Panc1 (cell line): Measurements from ENCODE around the gene KHDRBS2.

Experiments used
- SIN3A ChIP-seq: IDR thresholded peaks from 2 replicates; pipeline ENCODE4 v1.6.1; 2012; ENCODE audit warnings: low read depth, mild to moderate bottlenecking, low read length, moderate library complexity, borderline replicate concordance; ENCODE audit not compliant: insufficient read depth
- TF ChIP-seq, protein P1 (sequence below): fragments of 450-650 bp; IDR thresholded peaks from 2 replicates; pipeline ENCODE4 v1.5.1; 2017; ENCODE audit warnings: mild to moderate bottlenecking

DNA sequence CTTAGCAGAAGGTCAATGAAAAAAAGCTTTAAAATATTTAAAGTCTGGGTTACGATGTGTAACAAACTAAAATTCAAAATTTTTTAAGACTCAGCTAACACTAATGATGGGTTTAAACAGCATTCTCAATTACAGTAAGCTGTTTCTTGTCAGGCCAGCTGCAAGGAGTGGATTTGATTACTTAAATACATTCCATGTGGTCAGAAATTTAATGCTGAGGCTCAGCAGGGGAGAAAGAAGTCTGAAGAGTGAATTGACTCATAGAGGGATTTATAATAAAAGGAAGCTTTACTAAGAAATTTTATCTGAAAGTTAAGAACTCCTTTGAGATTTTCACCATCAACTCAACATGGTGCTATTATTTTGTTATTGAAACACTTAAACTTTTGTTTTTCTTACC lies 398.6 kb downstream of the KHDRBS2 start:
- TF ChIP-seq, protein P1, sequence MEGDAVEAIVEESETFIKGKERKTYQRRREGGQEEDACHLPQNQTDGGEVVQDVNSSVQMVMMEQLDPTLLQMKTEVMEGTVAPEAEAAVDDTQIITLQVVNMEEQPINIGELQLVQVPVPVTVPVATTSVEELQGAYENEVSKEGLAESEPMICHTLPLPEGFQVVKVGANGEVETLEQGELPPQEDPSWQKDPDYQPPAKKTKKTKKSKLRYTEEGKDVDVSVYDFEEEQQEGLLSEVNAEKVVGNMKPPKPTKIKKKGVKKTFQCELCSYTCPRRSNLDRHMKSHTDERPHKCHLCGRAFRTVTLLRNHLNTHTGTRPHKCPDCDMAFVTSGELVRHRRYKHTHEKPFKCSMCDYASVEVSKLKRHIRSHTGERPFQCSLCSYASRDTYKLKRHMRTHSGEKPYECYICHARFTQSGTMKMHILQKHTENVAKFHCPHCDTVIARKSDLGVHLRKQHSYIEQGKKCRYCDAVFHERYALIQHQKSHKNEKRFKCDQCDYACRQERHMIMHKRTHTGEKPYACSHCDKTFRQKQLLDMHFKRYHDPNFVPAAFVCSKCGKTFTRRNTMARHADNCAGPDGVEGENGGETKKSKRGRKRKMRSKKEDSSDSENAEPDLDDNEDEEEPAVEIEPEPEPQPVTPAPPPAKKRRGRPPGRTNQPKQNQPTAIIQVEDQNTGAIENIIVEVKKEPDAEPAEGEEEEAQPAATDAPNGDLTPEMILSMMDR, result no peak
- no peak for TF ChIP-seq SIN3A
